GM13977 (cell line): ENCODE data around the gene SLAIN2.
"Not testable (repeated sequence)": the region's sequence is repeated elsewhere in the genome, so short reads cannot be mapped to it uniquely, and the experiment has no call there.

Source experiments
- DNase-seq: peaks from one replicate; pipeline ENCODE4 v3.0.0; 2012; ENCODE audit warnings: low spot score
- in situ Hi-C: fragments of 300-500 bp; cut with MboI; formaldehyde crosslinking; loops from one replicate; pipeline ENCODE4 v1.12.0; 2022; ENCODE audit warnings: low sequenced_read_pairs, low pct_unique_long_range_greater_than_20kb, mixed read lengths, inconsistent platforms; ENCODE audit not compliant: unreplicated experiment
- TF ChIP-seq, protein P1 (sequence below): IDR thresholded peaks from 2 replicates; pipeline ENCODE4 v1.5.1; 2012; ENCODE audit warnings: mild to moderate bottlenecking, control low read depth; ENCODE audit not compliant: insufficient read depth; ENCODE audit errors: extremely low read depth, missing control alignments

SLAIN2 gene

DNA sequence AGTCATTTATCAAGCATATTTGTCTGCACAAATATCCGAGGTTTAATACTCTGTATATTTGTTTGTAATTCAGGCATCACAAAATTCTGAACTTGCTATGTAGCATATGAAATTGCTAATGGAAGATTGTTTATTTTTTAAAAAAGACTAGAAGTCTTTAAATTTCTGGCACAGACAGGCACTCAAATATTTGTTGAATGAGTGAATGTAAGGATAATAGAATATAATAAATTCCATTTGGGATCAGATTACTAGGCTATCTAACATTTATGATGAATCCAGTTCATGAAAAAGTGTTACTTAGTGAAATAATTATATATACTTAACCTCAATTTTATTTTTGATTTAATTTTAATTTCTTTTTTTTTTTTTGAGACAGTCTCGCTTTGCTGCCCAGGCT, 41.3 kb upstream of the SLAIN2 start:
- TF ChIP-seq, protein P1, sequence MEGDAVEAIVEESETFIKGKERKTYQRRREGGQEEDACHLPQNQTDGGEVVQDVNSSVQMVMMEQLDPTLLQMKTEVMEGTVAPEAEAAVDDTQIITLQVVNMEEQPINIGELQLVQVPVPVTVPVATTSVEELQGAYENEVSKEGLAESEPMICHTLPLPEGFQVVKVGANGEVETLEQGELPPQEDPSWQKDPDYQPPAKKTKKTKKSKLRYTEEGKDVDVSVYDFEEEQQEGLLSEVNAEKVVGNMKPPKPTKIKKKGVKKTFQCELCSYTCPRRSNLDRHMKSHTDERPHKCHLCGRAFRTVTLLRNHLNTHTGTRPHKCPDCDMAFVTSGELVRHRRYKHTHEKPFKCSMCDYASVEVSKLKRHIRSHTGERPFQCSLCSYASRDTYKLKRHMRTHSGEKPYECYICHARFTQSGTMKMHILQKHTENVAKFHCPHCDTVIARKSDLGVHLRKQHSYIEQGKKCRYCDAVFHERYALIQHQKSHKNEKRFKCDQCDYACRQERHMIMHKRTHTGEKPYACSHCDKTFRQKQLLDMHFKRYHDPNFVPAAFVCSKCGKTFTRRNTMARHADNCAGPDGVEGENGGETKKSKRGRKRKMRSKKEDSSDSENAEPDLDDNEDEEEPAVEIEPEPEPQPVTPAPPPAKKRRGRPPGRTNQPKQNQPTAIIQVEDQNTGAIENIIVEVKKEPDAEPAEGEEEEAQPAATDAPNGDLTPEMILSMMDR, result no peak
- DNase-seq, result no peak
- in situ Hi-C loops, result no loop called here

DNA sequence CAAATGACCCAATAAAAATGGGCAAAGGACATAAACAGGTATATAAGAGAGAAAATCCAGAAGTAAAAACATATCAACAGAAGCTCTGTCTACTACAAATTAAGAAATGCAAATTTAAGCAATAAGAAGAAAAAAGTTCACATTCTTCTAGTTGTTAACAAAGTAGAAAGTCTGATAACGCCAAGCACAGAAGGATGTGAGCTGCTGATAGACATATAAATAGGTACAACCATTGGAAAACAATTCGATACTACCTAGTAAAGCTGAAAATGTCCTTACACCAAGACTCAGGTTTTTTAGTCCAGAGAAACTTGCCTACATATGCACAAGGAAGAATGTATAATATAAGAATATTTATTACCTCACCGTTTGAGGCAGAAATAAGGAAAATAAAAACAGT, 35.8 kb upstream of the SLAIN2 start:
- TF ChIP-seq, protein P1, result no peak
- in situ Hi-C loops, result no loop called here
- DNase-seq, result no peak

DNA sequence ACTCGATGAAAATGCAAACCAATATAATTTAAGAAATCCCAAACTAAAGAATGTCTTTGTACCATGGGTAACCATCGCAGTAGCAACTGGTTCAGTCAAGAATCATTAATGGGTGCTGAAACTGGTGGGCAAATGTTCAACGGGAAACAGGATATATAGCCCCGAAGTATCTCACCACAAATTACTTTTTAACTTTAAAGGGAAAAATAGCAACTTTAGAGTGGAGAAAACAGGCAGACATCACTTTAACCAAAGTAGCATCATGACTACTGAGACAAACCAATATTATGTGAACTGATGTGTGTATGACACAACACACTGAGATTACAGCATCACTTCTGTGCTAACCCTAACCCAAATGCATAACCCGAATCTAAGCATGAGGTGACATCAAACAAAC, 33.8 kb upstream of the SLAIN2 start:
- in situ Hi-C loops, result no loop called here
- DNase-seq, result no peak
- TF ChIP-seq, protein P1, result no peak

DNA sequence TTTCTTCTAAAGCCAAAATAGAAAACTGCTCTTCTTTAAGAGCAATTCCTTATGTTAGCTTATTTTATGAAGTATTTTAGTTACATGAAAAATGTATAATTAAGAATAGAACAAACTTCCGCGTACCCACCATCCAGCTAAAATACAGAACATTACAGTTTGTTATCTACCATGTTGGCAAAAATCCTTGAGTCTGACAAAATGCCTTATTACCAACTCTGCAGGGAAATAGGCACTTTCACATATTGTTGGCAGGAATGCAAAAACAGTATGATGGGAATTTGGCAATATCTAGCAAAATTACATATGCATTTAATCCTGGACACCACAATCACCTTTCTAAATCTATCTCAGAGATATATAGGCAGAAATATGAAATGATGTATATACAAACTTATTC, 32.4 kb upstream of the SLAIN2 start:
- TF ChIP-seq, protein P1, result no peak
- no peak for DNase-seq
- in situ Hi-C loops, result no loop called here

DNA sequence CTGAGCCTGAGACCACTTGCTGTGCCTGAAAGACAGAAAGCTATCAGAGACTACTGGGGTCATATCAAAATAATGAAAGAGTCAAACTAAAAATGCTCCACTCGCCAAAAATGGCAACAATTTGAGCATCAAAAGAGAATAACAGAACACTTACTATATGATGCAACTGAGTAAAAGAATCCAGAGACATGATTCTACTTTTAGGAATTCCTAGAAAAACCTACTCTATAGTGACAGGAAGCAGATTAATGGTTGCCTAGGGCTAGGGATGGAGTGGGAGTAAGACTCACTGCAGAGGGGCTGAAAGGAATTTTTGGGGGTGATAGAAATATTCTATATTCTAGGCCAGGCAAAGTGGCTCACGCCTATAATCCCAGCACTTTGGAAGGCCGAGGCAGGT, 29.4 kb upstream of the SLAIN2 start:
- in situ Hi-C loops, result no loop called here
- no peak for DNase-seq

DNA sequence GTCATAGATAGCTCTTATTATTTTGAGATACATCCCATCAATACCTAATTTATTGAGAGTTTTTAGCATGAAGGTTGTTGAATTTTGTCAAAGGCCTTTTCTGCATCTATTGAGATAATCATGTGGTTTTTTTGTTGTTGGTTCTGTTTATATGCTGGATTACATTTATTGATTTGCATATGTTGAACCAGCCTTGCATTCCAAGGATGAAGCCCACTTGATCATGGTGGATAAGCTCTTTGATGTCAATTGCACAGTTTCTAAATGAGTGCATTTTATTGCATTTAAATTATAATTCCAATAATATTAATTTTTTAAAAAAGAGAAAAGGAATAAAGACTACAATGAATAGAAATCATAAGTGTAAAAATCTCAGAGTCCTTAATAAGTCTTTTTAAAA, 26.6 kb upstream of the SLAIN2 start:
- in situ Hi-C loops, DNase-seq: not testable (repeated sequence)

More for the DNA sequence above, 29.4 kb upstream of the SLAIN2 start:
- TF ChIP-seq, protein P1, result no peak

DNA sequence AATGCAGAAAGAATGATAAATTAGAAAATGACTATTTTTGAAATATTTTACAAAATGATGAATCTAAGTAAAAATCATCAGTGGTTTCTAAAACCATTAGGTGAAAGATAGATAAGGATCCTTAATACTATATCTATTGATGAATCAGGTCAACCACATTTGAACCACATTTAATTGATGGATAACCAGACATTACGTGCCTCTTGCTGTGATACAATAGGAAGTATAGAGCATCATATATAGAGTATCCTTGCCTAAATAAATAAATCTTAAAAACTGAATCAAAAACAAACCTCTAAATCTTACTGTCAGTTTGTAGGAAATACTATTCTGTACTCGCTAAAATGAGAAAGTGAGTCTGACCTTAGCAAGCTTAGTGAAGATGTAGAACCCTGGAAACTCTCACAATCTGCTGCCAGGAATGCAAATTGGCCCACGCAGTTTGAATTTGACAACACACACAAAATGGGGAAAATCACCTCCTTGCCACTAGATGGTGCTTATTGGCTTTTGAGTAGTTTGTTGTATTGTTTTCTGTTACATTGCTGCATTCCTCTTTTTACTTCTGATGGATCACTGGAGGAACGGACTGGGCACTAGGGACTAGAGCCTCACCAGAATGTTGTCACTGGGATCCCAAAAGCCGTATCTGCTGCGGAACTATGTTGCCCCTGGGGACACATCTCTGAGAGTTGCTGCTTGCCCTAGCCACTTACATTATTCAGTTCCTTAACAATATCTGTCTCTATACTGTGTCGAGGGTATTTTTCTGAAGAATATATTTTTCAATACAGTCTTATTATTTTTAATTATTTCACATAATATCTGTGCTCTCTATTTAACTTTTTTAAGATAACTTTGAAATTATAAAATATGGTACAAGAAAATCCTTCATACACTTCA, 25.4 kb upstream of the SLAIN2 start:
- peak; percentile 65 for DNase-seq
- in situ Hi-C loops, result no loop called here
- TF ChIP-seq, protein P1, result peak; percentile 66
